ENCODE results near the gene SH3RF3.

The SH3RF3 gene

GRCh38 chr2:109353806-109354745 lies 225.1 kb downstream of the SH3RF3 start:
- ATAC-seq = no peak
- TF ChIP-seq ESRRG (CRISPR knock-in tag; IDR thresholded peaks at IDR 0.05) = no peak
- no peak for TF ChIP-seq ZNF565 (CRISPR knock-in tag; conservative IDR thresholded peaks at IDR 0.05; ENCODE audit: low read depth)
- no peak for TF ChIP-seq POU6F1 (CRISPR knock-in tag; IDR thresholded peaks at IDR 0.05; ENCODE audit: borderline replicate concordance, low read depth)
- no peak for TF ChIP-seq ZFP30 (CRISPR knock-in tag; IDR thresholded peaks at IDR 0.05)
- no peak for TF ChIP-seq SNAI2 (CRISPR knock-in tag; IDR thresholded peaks at IDR 0.05)
- TF ChIP-seq ARNTL (CRISPR knock-in tag; IDR thresholded peaks at IDR 0.05; ENCODE audit: borderline replicate concordance, low read depth) = no peak
- no peak for TF ChIP-seq ZNF8 (CRISPR knock-in tag; IDR thresholded peaks at IDR 0.05)
- TF ChIP-seq CSRNP3 (CRISPR knock-in tag; IDR thresholded peaks at IDR 0.05) = no peak
- no peak for TF ChIP-seq PATZ1 (CRISPR knock-in tag; IDR thresholded peaks at IDR 0.05; ENCODE audit: borderline replicate concordance)
- TF ChIP-seq ZFP3 (CRISPR knock-in tag; IDR thresholded peaks at IDR 0.05) = no peak
- no peak for TF ChIP-seq ZC3H10 (CRISPR knock-in tag; IDR thresholded peaks at IDR 0.05)
- TF ChIP-seq RARB (CRISPR knock-in tag; IDR thresholded peaks at IDR 0.05) = no peak
- TF ChIP-seq TSHZ2 (CRISPR knock-in tag; IDR thresholded peaks at IDR 0.05) = no peak
- no peak for TF ChIP-seq PPARA (CRISPR knock-in tag; IDR thresholded peaks at IDR 0.05; ENCODE audit: borderline replicate concordance)
- no peak for TF ChIP-seq TOX (CRISPR knock-in tag; IDR thresholded peaks at IDR 0.05; ENCODE audit: borderline replicate concordance)
- no peak for TF ChIP-seq CSDC2 (CRISPR knock-in tag; IDR thresholded peaks at IDR 0.05)
- no peak for TF ChIP-seq BACH2 (CRISPR knock-in tag; IDR thresholded peaks at IDR 0.05; ENCODE audit: borderline replicate concordance)
- TF ChIP-seq TCF4 (CRISPR knock-in tag; IDR thresholded peaks at IDR 0.05; ENCODE audit: borderline replicate concordance) = no peak
- TF ChIP-seq CREB5 (CRISPR knock-in tag; IDR thresholded peaks at IDR 0.05; ENCODE audit: low read depth) = no peak
- TF ChIP-seq OSR1 (CRISPR knock-in tag; IDR thresholded peaks at IDR 0.05) = no peak

GRCh38 chr2:109355192-109355843 lies 226.3 kb downstream of the SH3RF3 start:
- TF ChIP-seq PPARA (CRISPR knock-in tag; IDR thresholded peaks at IDR 0.05; ENCODE audit: borderline replicate concordance) (no peak), ZFP3 (CRISPR knock-in tag; IDR thresholded peaks at IDR 0.05) (no peak), ZNF8 (CRISPR knock-in tag; IDR thresholded peaks at IDR 0.05) (no peak), ZNF70 (CRISPR knock-in tag; IDR thresholded peaks at IDR 0.05) (no peak), ZFP30 (CRISPR knock-in tag; IDR thresholded peaks at IDR 0.05) (no peak), CSDC2 (CRISPR knock-in tag; IDR thresholded peaks at IDR 0.05) (no peak), BACH2 (CRISPR knock-in tag; IDR thresholded peaks at IDR 0.05; ENCODE audit: borderline replicate concordance) (no peak), POU6F1 (CRISPR knock-in tag; IDR thresholded peaks at IDR 0.05; ENCODE audit: borderline replicate concordance, low read depth) (no peak), CREB5 (CRISPR knock-in tag; IDR thresholded peaks at IDR 0.05; ENCODE audit: low read depth) (no peak), ZNF565 (CRISPR knock-in tag; conservative IDR thresholded peaks at IDR 0.05; ENCODE audit: low read depth) (no peak), PATZ1 (CRISPR knock-in tag; IDR thresholded peaks at IDR 0.05; ENCODE audit: borderline replicate concordance) (no peak), ARNTL (CRISPR knock-in tag; IDR thresholded peaks at IDR 0.05; ENCODE audit: borderline replicate concordance, low read depth) (no peak), TOX (CRISPR knock-in tag; IDR thresholded peaks at IDR 0.05; ENCODE audit: borderline replicate concordance) (no peak), SNAI2 (CRISPR knock-in tag; IDR thresholded peaks at IDR 0.05) (no peak), TCF4 (CRISPR knock-in tag; IDR thresholded peaks at IDR 0.05; ENCODE audit: borderline replicate concordance) (no peak), OSR1 (CRISPR knock-in tag; IDR thresholded peaks at IDR 0.05) (no peak), ESRRG (CRISPR knock-in tag; IDR thresholded peaks at IDR 0.05) (no peak)
- ATAC-seq = no peak

Data from SK-N-SH treated with all-trans-retinoic acid at 6 μM for 48 hours (cell line).